ES-I3 (cell line): ENCODE measurements around the gene RASSF3.

Experiments used
- H3K36me3 ChIP-seq: 2 replicates; pipeline ENCODE4 v1.6.1; 2013; ENCODE audit warnings: mild to moderate bottlenecking, low read length, control low read depth, moderate library complexity; ENCODE audit not compliant: insufficient read depth
- H3K4me1 ChIP-seq: 2 replicates; pipeline ENCODE4 v1.6.1; 2013; ENCODE audit warnings: mild to moderate bottlenecking, control low read depth, low read length; ENCODE audit not compliant: insufficient read depth
- H3K9ac ChIP-seq: 2 replicates; pipeline ENCODE4 v1.6.1; 2013; ENCODE audit warnings: low read depth, mild to moderate bottlenecking, low read length, moderate library complexity
- H3K9me3 ChIP-seq: 2 replicates; pipeline ENCODE4 v1.6.1; 2013; ENCODE audit warnings: mild to moderate bottlenecking, low read length, moderate library complexity; ENCODE audit not compliant: control insufficient read depth, insufficient read depth

The RASSF3 gene

GRCh38 chr12:64740646-64741045, 130.4 kb downstream of the RASSF3 start:
- no peak overlapping the region for H3K9ac ChIP-seq
- H3K36me3 ChIP-seq: peaks cover 40% of the 10 kb centered on the region
- H3K9me3 ChIP-seq: no peaks in the 10 kb centered on the region
- H3K4me1 ChIP-seq: 0 out of 2 replicates have a peak, but pooled peaks cover 4% of the 10 kb centered on the region

DNA sequence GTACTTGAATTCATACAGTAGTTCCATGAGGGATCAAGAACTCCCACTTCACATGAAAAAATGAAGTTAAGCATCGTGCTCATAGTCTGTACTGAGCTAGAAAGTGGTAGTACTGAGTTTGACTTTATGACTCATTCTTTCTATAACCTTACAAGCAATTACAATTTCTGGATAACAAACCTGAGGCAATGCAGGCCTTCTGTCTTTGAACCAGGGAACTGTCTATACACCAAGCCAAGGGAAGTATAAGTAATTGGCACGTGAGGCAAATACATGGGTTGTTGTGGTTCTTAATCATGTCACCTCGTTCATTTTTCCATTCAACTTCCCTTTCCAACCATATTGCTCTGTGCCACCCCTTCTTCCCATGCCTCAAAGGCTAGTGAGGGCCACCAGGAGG, 132.1 kb downstream of the RASSF3 start:
- peaks cover 28% of the 10 kb centered on the region for H3K36me3 ChIP-seq
- no peak overlapping the region for H3K9ac ChIP-seq
- 0 out of 2 replicates have a peak, but pooled peaks cover 3% of the 10 kb centered on the region for H3K4me1 ChIP-seq
- no peaks in the 10 kb centered on the region for H3K9me3 ChIP-seq

GRCh38 chr12:64743206-64743605, 132.9 kb downstream of the RASSF3 start:
- no peaks in the 10 kb centered on the region for H3K9me3 ChIP-seq
- no peak overlapping the region for H3K9ac ChIP-seq
- no peaks in the 10 kb centered on the region for H3K4me1 ChIP-seq
- peaks cover 25% of the 10 kb centered on the region for H3K36me3 ChIP-seq

DNA sequence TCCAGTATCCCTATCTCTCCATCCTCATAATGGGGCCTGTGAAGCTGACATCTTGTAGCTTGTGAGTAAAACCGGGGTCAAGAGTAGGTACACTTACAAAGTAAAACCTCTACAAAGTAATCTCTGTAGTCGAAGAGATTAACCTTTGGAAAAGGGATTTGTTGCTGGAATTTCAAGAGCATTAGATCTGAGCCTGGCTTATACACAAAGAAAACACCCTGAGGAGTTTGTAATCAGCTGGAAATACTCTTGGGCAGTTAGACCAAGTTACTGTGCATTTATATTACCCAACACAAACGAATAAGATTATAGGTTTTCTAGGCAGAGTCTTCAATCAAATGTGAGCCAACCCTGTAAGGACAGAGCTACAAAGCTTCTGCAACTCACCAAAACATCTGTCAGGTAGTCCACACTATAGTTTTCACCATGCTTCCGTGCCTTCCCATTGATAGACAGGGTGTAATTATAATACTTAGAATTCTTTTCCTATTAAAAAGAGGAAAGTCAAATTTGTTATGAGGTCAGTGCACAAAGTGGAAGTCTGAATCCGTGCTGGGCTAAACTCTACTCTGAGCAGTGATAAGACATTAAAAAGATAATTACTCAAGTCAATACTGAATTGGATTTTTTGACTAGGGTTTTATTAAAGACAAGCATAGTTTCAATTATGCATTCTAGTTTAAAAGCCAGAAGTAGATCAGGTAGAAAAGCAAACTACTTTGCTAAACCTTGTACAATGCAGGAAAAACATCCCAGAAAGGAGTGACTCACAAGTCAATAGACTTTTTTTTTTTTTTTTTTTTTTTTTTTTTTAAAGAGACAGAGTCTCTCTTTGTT, 134.3 kb downstream of the RASSF3 start:
- Histone ChIP-seq H3K36me3 (peaks cover 17% of the 10 kb centered on the region), H3K4me1 (no peaks in the 10 kb centered on the region)

GRCh38 chr12:64745259-64745807, 135.0 kb downstream of the RASSF3 start:
- H3K9ac ChIP-seq: no peak overlapping the region
- peaks cover 11% of the 10 kb centered on the region; the same call in 1 of the 2 replicates for H3K36me3 ChIP-seq
- H3K9me3 ChIP-seq: no peaks in the 10 kb centered on the region
- H3K4me1 ChIP-seq: no peaks in the 10 kb centered on the region

More for the DNA sequence above, 134.3 kb downstream of the RASSF3 start:
- Histone ChIP-seq H3K9me3 (no peaks in the 10 kb centered on the region), H3K9ac (no peak overlapping the region)

- Histone ChIP-seq H3K4me1 (no peaks in the 10 kb centered on the region), H3K9me3 (no peaks in the 10 kb centered on the region), H3K36me3 (peaks cover 14% of the 10 kb centered on the region; the same call in 1 of the 2 replicates), H3K9ac (no peak overlapping the region)
Observed at GRCh38 chr12:64745980-64746379, 135.7 kb downstream of the RASSF3 start.

GRCh38 chr12:64746663-64747062, 136.4 kb downstream of the RASSF3 start:
- H3K9ac ChIP-seq: no peak overlapping the region
- H3K4me1 ChIP-seq: no peaks in the 10 kb centered on the region
- peaks cover 10% of the 10 kb centered on the region; the same call in 1 of the 2 replicates for H3K36me3 ChIP-seq
- no peaks in the 10 kb centered on the region for H3K9me3 ChIP-seq
